Measurements from ENCODE around the gene KCNK13.

DNA sequence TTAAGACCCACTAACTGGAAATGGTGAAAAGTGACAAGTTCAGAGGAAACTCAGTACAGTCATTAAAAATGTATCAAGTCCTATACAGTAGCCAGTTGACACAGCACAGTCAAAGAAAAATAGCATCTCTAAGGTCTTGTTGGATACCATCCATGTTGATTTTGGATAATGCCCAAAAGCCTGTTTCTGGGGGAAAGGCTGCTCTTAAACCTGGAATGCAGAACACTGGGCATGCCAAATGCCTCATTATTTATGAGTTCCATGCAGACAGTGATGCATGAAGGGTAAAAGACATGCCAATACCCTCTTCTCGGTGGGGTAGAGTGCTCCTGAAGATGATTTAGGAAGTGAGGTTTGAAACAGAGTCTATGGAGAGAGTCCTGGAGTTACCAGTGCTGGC lies 29.6 kb downstream of the KCNK13 start:
- TF ChIP-seq, protein P1, sequence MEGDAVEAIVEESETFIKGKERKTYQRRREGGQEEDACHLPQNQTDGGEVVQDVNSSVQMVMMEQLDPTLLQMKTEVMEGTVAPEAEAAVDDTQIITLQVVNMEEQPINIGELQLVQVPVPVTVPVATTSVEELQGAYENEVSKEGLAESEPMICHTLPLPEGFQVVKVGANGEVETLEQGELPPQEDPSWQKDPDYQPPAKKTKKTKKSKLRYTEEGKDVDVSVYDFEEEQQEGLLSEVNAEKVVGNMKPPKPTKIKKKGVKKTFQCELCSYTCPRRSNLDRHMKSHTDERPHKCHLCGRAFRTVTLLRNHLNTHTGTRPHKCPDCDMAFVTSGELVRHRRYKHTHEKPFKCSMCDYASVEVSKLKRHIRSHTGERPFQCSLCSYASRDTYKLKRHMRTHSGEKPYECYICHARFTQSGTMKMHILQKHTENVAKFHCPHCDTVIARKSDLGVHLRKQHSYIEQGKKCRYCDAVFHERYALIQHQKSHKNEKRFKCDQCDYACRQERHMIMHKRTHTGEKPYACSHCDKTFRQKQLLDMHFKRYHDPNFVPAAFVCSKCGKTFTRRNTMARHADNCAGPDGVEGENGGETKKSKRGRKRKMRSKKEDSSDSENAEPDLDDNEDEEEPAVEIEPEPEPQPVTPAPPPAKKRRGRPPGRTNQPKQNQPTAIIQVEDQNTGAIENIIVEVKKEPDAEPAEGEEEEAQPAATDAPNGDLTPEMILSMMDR (conservative IDR thresholded peaks at IDR 0.05; ENCODE audit: low read depth in 2 of 2) = no peak
- TF ChIP-seq CREB1 (CRISPR knock-in tag; IDR thresholded peaks at IDR 0.05; ENCODE audit: low read depth) (no peak), EZH2 (IDR thresholded peaks at IDR 0.05; ENCODE audit: low read depth, unreplicated experiment) (no peak), POLR2AphosphoS5 (IDR thresholded peaks at IDR 0.05; ENCODE audit: low read depth) (no peak), EZH2phosphoT487 (IDR thresholded peaks at IDR 0.05; ENCODE audit: unreplicated experiment) (no peak), JUNB (IDR thresholded peaks at IDR 0.05; ENCODE audit: unreplicated experiment) (no peak), ZNF114 (CRISPR knock-in tag; IDR thresholded peaks at IDR 0.05) (no peak)
- TF ChIP-seq, protein P2, sequence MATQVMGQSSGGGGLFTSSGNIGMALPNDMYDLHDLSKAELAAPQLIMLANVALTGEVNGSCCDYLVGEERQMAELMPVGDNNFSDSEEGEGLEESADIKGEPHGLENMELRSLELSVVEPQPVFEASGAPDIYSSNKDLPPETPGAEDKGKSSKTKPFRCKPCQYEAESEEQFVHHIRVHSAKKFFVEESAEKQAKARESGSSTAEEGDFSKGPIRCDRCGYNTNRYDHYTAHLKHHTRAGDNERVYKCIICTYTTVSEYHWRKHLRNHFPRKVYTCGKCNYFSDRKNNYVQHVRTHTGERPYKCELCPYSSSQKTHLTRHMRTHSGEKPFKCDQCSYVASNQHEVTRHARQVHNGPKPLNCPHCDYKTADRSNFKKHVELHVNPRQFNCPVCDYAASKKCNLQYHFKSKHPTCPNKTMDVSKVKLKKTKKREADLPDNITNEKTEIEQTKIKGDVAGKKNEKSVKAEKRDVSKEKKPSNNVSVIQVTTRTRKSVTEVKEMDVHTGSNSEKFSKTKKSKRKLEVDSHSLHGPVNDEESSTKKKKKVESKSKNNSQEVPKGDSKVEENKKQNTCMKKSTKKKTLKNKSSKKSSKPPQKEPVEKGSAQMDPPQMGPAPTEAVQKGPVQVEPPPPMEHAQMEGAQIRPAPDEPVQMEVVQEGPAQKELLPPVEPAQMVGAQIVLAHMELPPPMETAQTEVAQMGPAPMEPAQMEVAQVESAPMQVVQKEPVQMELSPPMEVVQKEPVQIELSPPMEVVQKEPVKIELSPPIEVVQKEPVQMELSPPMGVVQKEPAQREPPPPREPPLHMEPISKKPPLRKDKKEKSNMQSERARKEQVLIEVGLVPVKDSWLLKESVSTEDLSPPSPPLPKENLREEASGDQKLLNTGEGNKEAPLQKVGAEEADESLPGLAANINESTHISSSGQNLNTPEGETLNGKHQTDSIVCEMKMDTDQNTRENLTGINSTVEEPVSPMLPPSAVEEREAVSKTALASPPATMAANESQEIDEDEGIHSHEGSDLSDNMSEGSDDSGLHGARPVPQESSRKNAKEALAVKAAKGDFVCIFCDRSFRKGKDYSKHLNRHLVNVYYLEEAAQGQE (IDR thresholded peaks at IDR 0.05; ENCODE audit: unreplicated experiment) = no peak
- TF ChIP-seq, protein P3, sequence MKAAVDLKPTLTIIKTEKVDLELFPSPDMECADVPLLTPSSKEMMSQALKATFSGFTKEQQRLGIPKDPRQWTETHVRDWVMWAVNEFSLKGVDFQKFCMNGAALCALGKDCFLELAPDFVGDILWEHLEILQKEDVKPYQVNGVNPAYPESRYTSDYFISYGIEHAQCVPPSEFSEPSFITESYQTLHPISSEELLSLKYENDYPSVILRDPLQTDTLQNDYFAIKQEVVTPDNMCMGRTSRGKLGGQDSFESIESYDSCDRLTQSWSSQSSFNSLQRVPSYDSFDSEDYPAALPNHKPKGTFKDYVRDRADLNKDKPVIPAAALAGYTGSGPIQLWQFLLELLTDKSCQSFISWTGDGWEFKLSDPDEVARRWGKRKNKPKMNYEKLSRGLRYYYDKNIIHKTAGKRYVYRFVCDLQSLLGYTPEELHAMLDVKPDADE (IDR thresholded peaks at IDR 0.05) = no peak

Data from GM23338 (cell line).